NCI-H774 (cell line): ENCODE data around the gene ESR1.

Experiments used
- DNase-seq: peaks from one replicate; lab custom pipeline; 2025; lab: John Stamatoyannopoulos, UW

The ESR1 gene

DNA sequence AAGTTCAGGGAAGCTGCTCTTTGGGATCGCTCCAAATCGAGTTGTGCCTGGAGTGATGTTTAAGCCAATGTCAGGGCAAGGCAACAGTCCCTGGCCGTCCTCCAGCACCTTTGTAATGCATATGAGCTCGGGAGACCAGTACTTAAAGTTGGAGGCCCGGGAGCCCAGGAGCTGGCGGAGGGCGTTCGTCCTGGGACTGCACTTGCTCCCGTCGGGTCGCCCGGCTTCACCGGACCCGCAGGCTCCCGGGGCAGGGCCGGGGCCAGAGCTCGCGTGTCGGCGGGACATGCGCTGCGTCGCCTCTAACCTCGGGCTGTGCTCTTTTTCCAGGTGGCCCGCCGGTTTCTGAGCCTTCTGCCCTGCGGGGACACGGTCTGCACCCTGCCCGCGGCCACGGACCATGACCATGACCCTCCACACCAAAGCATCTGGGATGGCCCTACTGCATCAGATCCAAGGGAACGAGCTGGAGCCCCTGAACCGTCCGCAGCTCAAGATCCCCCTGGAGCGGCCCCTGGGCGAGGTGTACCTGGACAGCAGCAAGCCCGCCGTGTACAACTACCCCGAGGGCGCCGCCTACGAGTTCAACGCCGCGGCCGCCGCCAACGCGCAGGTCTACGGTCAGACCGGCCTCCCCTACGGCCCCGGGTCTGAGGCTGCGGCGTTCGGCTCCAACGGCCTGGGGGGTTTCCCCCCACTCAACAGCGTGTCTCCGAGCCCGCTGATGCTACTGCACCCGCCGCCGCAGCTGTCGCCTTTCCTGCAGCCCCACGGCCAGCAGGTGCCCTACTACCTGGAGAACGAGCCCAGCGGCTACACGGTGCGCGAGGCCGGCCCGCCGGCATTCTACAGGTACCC lies at the start of gene ESR1:
ESR1 (plus strand) TSS at position 170 of the 858 bp plus-strand sequence; CDS start at position 401, 231 bp downstream.
- no peak for DNase-seq

DNA sequence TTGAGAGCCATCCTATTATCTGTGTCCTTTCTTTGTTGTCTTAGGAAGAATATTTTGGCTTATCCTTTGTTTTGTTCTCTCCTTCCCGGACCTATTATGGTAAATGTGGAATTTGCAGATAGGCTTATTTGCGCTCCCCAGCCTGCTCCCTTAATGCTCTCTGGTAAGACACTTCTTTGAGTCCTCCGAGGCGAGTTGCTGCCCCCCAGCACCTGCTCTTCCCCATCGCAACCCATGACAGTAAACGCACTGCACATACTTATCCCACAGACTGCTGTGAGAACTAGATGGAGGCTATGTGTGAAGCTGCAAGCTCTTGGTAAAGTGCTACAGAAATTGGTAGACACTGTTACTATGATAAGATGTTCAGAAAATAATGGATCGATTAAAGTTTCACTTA lies 47.0 kb upstream of the ESR1 start:
- no peak for DNase-seq

DNA sequence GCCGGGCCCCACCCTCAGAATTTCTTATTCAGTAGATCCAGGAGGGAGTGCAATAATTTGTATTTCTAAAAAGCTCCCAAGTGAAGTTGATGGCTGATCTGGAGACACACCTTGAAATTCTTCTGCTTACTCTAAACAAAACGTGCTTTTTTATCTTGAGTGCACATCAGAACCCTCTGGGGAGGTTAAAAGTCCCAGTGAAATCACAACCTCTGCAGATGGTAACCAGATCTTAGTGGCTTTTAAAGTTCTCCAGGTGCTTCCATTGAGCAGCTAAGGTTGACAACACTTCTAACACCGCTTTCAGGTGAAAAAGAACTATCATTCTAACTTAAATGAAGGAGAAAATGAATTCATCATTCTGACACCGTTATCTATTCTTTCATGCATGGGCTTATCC lies 45.6 kb upstream of the ESR1 start:
- DNase-seq: no peak

GRCh38 chr6:151762817-151763216 lies 44.7 kb upstream of the ESR1 start:
- no peak for DNase-seq

DNA sequence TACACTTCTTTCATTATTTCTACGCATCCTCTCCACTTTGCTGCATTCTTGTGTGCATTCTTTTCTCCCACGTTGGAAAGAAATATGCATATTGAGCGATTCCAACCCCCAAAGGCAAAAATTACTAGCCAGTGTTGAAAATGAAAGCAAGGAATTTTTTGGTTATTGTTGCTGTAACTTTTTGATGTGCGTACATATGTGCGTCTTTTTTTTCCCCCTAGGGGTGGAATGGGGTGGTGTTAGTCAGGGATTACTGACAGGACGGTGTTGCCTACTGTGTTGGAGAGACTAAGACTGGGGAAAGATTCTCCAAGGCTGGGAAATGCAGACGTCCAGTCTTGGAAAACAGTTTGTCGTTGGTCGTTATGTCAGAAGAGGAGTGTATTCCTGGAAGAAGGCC lies 44.2 kb upstream of the ESR1 start:
- DNase-seq: no peak

- peak; percentile 36 for DNase-seq
Measured at GRCh38 chr6:151763938-151764680, 43.4 kb upstream of the ESR1 start.

GRCh38 chr6:151765444-151765886 lies 42.0 kb upstream of the ESR1 start:
- DNase-seq: peak; percentile 56

DNA sequence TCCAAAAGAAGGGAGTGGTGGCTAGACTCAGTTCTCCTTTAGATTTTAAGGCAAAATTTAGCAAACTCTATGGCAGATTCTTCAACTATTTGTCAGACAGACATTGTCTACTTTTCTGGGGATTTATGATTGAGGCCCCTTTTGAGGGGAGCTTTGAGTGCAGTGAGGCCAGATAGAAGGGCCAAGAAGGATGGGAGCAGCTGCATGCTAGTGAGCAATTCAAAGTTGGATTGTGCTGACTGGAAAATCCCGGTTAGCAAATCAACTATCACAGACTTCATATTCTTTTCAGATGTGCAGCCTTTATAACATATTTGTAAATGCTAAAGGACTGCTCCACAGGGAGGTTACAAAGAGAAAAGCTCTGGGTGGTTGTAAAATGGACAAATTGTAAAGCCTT lies 35.0 kb upstream of the ESR1 start:
- DNase-seq: no peak

GRCh38 chr6:151773382-151773781 lies 34.1 kb upstream of the ESR1 start:
- no peak for DNase-seq

DNA sequence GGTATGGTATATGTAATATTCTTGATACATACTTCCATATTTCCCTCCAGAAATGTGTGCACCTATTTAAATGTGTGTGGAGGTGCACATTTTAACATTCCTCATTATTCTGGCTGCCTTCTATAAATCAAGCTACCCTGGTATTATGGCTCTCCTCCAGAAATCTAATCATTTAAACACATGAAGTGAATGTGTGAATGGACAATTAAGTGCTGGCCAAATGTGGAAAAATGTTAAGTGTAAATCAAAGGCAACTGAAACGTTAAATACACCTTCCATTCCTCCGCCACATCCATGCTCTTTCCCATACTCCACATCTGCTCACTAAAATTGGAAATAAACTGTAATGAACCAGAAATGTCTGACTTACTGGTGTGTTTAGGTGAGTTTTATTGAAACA lies 24.9 kb upstream of the ESR1 start:
- DNase-seq: no peak

DNA sequence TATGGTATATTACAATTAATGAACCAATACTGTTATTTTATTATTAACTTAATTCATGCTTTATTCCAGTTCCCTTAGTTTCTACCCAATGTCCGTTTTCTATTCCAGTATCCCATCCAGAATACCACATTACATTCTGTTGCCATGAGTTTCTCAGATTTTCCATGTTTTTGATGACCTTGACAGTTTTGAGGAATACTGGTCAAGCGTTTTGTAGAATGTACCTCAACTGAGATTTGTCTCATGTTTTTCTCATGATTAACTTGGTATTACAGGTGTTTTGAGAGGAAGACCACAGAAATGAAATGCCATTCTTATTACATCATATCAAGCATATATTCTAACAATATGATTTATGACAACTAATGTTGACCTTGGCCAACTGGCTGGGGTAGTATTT lies 23.8 kb upstream of the ESR1 start:
- DNase-seq: no peak

GRCh38 chr6:151784441-151785214 lies 22.9 kb upstream of the ESR1 start:
- DNase-seq: no peak

DNA sequence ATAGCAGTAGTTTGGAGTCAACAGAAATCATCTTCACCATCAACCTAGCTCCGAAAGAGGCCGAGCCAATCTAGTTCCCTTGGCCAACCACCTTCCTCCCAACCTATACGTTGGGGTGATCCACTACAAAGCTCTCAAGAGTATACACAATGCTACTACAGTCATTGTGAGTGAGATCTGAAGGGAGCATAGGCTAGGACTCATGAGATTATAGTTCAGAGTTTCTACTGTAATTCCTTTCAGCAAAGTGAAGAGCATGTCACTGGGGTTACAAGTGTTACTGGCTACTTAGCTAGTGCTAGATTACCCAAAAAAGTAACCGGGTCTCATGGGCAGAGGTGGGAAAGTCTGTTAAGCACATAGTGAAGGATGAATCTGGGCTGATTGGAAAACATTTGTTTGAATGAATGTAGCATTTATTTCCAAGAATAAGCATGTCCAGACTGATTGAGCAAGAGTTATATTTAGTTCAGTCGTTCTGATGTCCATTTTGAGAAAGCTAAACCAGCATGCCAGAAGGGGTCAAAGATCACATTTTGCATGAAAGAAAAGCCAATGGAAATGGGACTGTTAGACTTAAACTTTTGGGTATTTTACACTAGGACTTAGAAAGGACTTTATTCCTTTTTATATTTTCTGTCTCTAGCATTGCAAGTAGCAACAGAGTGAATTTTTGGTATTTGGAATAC lies 10.5 kb upstream of the ESR1 start:
- DNase-seq: no peak

- DNase-seq: no peak
Measured at GRCh38 chr6:151803743-151804142, 3.7 kb upstream of the ESR1 start.

GRCh38 chr6:151804585-151805285 lies 2.7 kb upstream of the ESR1 start:
- no peak for DNase-seq

DNA sequence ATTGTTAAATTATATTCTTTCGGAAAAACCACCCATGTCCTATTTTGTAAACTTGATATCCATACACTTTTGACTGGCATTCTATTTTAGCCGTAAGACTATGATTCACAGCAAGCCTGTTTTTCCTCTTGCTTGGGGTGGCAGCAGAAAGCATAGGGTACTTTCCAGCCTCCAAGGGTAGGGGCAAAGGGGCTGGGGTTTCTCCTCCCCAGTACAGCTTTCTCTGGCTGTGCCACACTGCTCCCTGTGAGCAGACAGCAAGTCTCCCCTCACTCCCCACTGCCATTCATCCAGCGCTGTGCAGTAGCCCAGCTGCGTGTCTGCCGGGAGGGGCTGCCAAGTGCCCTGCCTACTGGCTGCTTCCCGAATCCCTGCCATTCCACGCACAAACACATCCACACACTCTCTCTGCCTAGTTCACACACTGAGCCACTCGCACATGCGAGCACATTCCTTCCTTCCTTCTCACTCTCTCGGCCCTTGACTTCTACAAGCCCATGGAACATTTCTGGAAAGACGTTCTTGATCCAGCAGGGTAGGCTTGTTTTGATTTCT lies 2.1 kb upstream of the ESR1 start:
- DNase-seq: no peak

DNA sequence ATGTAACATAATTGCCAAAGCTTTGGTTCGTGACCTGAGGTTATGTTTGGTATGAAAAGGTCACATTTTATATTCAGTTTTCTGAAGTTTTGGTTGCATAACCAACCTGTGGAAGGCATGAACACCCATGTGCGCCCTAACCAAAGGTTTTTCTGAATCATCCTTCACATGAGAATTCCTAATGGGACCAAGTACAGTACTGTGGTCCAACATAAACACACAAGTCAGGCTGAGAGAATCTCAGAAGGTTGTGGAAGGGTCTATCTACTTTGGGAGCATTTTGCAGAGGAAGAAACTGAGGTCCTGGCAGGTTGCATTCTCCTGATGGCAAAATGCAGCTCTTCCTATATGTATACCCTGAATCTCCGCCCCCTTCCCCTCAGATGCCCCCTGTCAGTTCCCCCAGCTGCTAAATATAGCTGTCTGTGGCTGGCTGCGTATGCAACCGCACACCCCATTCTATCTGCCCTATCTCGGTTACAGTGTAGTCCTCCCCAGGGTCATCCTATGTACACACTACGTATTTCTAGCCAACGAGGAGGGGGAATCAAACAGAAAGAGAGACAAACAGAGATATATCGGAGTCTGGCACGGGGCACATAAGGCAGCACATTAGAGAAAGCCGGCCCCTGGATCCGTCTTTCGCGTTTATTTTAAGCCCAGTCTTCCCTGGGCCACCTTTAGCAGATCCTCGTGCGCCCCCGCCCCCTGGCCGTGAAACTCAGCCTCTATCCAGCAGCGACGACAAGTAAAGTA lies 547 bp upstream of the ESR1 start:
- no peak for DNase-seq

DNA sequence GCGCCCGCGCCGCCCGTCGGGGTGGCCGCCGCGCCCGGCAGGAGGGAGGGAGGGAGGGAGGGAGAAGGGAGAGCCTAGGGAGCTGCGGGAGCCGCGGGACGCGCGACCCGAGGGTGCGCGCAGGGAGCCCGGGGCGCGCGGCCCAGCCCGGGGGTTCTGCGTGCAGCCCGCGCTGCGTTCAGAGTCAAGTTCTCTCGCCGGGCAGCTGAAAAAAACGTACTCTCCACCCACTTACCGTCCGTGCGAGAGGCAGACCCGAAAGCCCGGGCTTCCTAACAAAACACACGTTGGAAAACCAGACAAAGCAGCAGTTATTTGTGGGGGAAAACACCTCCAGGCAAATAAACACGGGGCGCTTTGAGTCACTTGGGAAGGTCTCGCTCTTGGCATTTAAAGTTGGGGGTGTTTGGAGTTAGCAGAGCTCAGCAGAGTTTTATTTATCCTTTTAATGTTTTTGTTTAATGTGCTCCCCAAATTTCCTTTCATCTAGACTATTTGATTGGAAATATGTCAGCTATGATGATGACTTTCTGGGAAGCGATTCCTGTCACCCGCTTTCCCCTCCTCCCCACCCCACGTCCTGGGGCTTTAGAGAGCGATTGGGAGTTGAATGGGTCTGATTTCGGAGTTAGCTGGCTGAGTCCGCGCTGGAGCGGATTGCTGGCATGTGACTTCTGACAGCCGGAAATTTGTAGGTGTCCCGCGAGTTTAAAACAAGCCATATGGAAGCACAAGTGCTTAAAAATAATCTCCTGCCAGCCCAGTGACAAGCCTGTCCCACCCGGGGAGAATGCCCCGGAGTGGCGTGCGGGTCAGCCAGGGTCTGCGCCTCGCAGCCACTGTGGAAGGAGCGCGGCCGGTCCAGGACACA lies 1.1 kb downstream of the ESR1 start:
- DNase-seq: no peak

DNA sequence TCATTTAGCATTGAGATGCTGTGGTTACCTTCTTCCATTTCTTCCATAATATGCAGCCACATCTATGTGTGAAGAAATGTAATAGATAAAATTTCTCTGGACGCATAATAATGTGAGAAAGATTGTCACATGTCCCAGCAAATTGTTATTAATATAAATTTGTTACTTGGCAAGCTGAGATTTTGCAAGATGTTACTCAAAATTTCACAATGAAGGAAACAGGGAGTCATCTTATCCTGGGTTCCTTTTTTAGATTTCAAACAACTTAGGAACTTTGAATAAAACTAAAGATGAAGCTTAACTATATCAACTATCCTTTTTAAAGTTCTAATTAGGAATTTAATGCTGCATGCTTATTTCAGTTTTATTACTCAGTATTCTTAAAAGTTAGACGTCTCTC lies 3.6 kb downstream of the ESR1 start:
- DNase-seq: no peak
